Islet precursor cell (in vitro differentiated cells): ENCODE measurements around the gene KCNJ5.
A peak's percentile ranks its signal among the peaks of the same experiment; 100 is the strongest.

Experiments
- DNase-seq: peaks from one replicate; pipeline ENCODE4 v3.0.0-alpha.2; 2018

The KCNJ5 gene

GRCh38 chr11:128936606-128937251 is 45.6 kb downstream of the KCNJ5 start:
- peak; percentile 84 for DNase-seq

- no peak for DNase-seq
Measured at GRCh38 chr11:128937480-128937879, 46.3 kb downstream of the KCNJ5 start.

GRCh38 chr11:128938156-128938885 is 47.2 kb downstream of the KCNJ5 start:
- DNase-seq: no peak

- no peak for DNase-seq
Measured at GRCh38 chr11:128939591-128939990, 48.4 kb downstream of the KCNJ5 start.

- DNase-seq: no peak
Measured at GRCh38 chr11:128940156-128940555, 49.0 kb downstream of the KCNJ5 start.

- DNase-seq: no peak
Measured at GRCh38 chr11:128940603-128941002, 49.4 kb downstream of the KCNJ5 start.

- no peak for DNase-seq
Measured at GRCh38 chr11:128941110-128941509, 50.0 kb downstream of the KCNJ5 start.

- DNase-seq: no peak
Measured at GRCh38 chr11:128941573-128942271, 50.6 kb downstream of the KCNJ5 start.

GRCh38 chr11:128942272-128942612 is 51.1 kb downstream of the KCNJ5 start:
- DNase-seq: no peak

GRCh38 chr11:128942817-128943427 is 51.8 kb downstream of the KCNJ5 start, which contains the start of gene TP53AIP1:
TSS of gene TP53AIP1 (minus strand) at chr11:128942871. CDS start at chr11:128937818, 5,053 bp downstream.
- no peak for DNase-seq

GRCh38 chr11:128943428-128943976 is 52.3 kb downstream of the KCNJ5 start:
- no peak for DNase-seq

- no peak for DNase-seq
Measured at GRCh38 chr11:128946648-128947047, 55.5 kb downstream of the KCNJ5 start.

- no peak for DNase-seq
Measured at GRCh38 chr11:128947773-128948172, 56.6 kb downstream of the KCNJ5 start.

- DNase-seq: no peak
Measured at GRCh38 chr11:128948583-128948982, 57.4 kb downstream of the KCNJ5 start.

- no peak for DNase-seq
Measured at GRCh38 chr11:128949791-128950454, 58.8 kb downstream of the KCNJ5 start.

- no peak for DNase-seq
Measured at GRCh38 chr11:128953151-128953550, 62.0 kb downstream of the KCNJ5 start.

GRCh38 chr11:128955636-128956035 is 64.5 kb downstream of the KCNJ5 start:
- DNase-seq: no peak

- DNase-seq: peak; percentile 70
Measured at GRCh38 chr11:128956401-128957201, 65.4 kb downstream of the KCNJ5 start.

GRCh38 chr11:128957202-128957482 is 66.0 kb downstream of the KCNJ5 start:
- no peak for DNase-seq

GRCh38 chr11:128961645-128962044 is 70.5 kb downstream of the KCNJ5 start:
- no peak for DNase-seq

- DNase-seq: no peak
Measured at GRCh38 chr11:128962896-128963295, 71.7 kb downstream of the KCNJ5 start.

- no peak for DNase-seq
Measured at GRCh38 chr11:128963744-128964325, 72.7 kb downstream of the KCNJ5 start.
